ENCODE results near the gene BDP1.
"Not testable (repeated sequence)": the region's sequence is repeated elsewhere in the genome, so short reads cannot be mapped to it uniquely, and the experiment has no call there.

DNA sequence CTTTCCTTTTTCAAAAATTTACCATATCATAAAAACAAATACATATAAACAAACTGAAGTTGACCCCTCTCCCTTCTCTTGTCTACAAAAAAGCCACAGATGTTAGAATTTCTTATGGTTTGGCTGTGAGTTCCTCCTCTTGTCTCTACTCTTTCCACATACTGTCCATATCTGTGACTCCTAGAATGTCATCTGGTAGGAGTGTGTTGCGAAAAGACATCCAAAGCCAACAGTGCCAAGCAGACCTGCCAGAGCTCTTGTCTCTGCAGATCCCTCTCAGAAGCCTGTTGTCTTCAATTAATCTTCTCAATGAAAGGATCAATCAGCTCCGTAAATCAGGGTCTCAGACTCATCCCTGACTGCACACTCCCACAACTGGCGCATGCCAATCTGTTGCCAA, 31.6 kb upstream of the BDP1 start:
- TF ChIP-seq, protein P1, sequence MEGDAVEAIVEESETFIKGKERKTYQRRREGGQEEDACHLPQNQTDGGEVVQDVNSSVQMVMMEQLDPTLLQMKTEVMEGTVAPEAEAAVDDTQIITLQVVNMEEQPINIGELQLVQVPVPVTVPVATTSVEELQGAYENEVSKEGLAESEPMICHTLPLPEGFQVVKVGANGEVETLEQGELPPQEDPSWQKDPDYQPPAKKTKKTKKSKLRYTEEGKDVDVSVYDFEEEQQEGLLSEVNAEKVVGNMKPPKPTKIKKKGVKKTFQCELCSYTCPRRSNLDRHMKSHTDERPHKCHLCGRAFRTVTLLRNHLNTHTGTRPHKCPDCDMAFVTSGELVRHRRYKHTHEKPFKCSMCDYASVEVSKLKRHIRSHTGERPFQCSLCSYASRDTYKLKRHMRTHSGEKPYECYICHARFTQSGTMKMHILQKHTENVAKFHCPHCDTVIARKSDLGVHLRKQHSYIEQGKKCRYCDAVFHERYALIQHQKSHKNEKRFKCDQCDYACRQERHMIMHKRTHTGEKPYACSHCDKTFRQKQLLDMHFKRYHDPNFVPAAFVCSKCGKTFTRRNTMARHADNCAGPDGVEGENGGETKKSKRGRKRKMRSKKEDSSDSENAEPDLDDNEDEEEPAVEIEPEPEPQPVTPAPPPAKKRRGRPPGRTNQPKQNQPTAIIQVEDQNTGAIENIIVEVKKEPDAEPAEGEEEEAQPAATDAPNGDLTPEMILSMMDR (IDR thresholded peaks at IDR 0.05; ENCODE audit: borderline replicate concordance, extremely low read depth, low read length, poor library complexity, severe bottlenecking): not testable (repeated sequence)
- not testable (repeated sequence) for TF ChIP-seq EZH2 (IDR thresholded peaks at IDR 0.05; ENCODE audit: borderline replicate concordance, low read depth, low read length, severe bottlenecking)
